ENCODE results near the gene SEMA6C. TPM values are rescaled to one million over a fixed set of nuclear protein-coding genes. Genes with fewer than 3 reads are reported as not detected.

The SEMA6C gene
- total RNA-seq, 1 experiment from 2014 or later = 8.2 TPM

DNA sequence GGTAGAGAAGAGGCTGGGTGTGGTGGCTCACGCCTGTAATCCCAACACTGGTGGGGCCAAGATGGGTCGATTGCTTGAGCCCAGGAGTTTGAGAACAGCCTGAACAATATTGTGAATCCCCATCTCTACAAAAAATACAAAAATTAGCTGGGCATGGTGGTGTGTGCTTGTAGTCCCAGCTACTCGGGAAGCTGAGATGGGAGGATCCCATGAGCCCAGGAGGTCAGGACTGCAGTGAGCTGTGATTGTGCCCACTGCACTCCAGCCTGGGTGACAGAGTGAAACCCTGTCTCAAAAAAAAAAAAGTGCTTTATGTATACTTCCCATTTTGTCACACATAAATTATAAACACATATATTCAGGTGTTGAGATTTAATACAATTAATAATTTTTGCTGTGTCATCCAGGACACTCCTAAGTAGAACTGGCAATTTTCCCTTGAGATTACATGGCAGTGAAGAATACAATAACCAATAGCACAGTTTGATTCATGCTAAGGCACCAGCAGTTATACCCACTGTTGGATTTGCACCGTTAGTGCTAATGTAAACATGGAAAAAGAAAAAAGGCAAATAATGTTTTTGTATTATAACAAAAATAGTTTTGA is 60.4 kb downstream of the SEMA6C start:
- H3K9me3 ChIP-seq (ENCODE audit: control insufficient read depth in 1 of 2, insufficient read depth in 1 of 2, low read depth in 1 of 2, low read length in 2 of 2) = no peaks in the 10 kb centered on the region
- H3K4me1 ChIP-seq (ENCODE audit: control insufficient read depth in 1 of 2, insufficient read depth in 2 of 2, low read length in 2 of 2) = no peaks in the 10 kb centered on the region
- no peaks in the 10 kb centered on the region for H4K20me1 ChIP-seq (ENCODE audit: insufficient read depth)
- H3K4me2 ChIP-seq (ENCODE audit: low read length) = no peak overlapping the region
- intact Hi-C loops (cut with micrococcal nuclease) = no loop called here
- no peak for TF ChIP-seq CEBPB (IDR thresholded peaks at IDR 0.05; ENCODE audit: low read depth)
- TF ChIP-seq, protein P1, sequence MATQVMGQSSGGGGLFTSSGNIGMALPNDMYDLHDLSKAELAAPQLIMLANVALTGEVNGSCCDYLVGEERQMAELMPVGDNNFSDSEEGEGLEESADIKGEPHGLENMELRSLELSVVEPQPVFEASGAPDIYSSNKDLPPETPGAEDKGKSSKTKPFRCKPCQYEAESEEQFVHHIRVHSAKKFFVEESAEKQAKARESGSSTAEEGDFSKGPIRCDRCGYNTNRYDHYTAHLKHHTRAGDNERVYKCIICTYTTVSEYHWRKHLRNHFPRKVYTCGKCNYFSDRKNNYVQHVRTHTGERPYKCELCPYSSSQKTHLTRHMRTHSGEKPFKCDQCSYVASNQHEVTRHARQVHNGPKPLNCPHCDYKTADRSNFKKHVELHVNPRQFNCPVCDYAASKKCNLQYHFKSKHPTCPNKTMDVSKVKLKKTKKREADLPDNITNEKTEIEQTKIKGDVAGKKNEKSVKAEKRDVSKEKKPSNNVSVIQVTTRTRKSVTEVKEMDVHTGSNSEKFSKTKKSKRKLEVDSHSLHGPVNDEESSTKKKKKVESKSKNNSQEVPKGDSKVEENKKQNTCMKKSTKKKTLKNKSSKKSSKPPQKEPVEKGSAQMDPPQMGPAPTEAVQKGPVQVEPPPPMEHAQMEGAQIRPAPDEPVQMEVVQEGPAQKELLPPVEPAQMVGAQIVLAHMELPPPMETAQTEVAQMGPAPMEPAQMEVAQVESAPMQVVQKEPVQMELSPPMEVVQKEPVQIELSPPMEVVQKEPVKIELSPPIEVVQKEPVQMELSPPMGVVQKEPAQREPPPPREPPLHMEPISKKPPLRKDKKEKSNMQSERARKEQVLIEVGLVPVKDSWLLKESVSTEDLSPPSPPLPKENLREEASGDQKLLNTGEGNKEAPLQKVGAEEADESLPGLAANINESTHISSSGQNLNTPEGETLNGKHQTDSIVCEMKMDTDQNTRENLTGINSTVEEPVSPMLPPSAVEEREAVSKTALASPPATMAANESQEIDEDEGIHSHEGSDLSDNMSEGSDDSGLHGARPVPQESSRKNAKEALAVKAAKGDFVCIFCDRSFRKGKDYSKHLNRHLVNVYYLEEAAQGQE (IDR thresholded peaks at IDR 0.05; ENCODE audit: low read depth) = no peak
- TF ChIP-seq, protein P2, sequence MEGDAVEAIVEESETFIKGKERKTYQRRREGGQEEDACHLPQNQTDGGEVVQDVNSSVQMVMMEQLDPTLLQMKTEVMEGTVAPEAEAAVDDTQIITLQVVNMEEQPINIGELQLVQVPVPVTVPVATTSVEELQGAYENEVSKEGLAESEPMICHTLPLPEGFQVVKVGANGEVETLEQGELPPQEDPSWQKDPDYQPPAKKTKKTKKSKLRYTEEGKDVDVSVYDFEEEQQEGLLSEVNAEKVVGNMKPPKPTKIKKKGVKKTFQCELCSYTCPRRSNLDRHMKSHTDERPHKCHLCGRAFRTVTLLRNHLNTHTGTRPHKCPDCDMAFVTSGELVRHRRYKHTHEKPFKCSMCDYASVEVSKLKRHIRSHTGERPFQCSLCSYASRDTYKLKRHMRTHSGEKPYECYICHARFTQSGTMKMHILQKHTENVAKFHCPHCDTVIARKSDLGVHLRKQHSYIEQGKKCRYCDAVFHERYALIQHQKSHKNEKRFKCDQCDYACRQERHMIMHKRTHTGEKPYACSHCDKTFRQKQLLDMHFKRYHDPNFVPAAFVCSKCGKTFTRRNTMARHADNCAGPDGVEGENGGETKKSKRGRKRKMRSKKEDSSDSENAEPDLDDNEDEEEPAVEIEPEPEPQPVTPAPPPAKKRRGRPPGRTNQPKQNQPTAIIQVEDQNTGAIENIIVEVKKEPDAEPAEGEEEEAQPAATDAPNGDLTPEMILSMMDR (IDR thresholded peaks at IDR 0.05 in 2 of 3, conservative IDR thresholded peaks at IDR 0.05 in 1 of 3; ENCODE audit: borderline replicate concordance in 1 of 3, insufficient read depth in 1 of 3, low read depth in 2 of 3, low read length in 2 of 3) = no peak
- TF ChIP-seq, protein P3, sequence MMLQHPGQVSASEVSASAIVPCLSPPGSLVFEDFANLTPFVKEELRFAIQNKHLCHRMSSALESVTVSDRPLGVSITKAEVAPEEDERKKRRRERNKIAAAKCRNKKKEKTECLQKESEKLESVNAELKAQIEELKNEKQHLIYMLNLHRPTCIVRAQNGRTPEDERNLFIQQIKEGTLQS (IDR thresholded peaks at IDR 0.05) = no peak
- TF ChIP-seq POLR2AphosphoS5 (IDR thresholded peaks at IDR 0.05; ENCODE audit: low read depth, low read length) = no peak
- no peak for TF ChIP-seq ELF1 (IDR thresholded peaks at IDR 0.05; ENCODE audit: borderline replicate concordance, low read depth)
- no peak for TF ChIP-seq YY1 (IDR thresholded peaks at IDR 0.05; ENCODE audit: extremely low read depth, insufficient replicate concordance, low read depth, low read length)
- TF ChIP-seq JUND (IDR thresholded peaks at IDR 0.05) = no peak
- ChIA-PET CTCF (interaction anchor here (2.0 kb wide), 1 partner anchor 13 kb away, joined by 11 read pairs; no protein-coding TSS in a partner anchor), POLR2A (interaction anchor here (1.7 kb wide), 1 partner anchor 14 kb away, joined by 3 read pairs; no protein-coding TSS in a partner anchor), RAD21 (ENCODE audit: low non-redundant PET in 1 of 2, low total read pairs in 2 of 2, uncharacterized antibody in 2 of 2, unreplicated experiment in 2 of 2) (no interaction called here)
- no peak overlapping the region for H3K9ac ChIP-seq (ENCODE audit: low read length)
- BruUV-seq (replicated peaks) = no TSS peak
- H3K36me3 ChIP-seq (ENCODE audit: control insufficient read depth in 1 of 2, insufficient read depth in 2 of 2, low read length in 2 of 2) = no peaks in the 10 kb centered on the region
- no peaks in the 10 kb centered on the region for H3K9me2 ChIP-seq (ENCODE audit: insufficient read depth)
- ATAC-seq (no peak), DNase-seq (ENCODE audit: low read depth, low spot score) (no peak)
- H3K27ac ChIP-seq (ENCODE audit: low read depth, low read length) = no peak overlapping the region
- no peaks in the 10 kb centered on the region for H3K27me3 ChIP-seq (ENCODE audit: insufficient read depth, low read length)
- H3K4me3 ChIP-seq (replicated peaks in 1 of 2; ENCODE audit: low read depth in 1 of 2, low read length in 2 of 2) = no peak overlapping the region
- no peak overlapping the region for H2AFZ ChIP-seq (ENCODE audit: low read depth, low read length, poor library complexity, severe bottlenecking)
- no peaks in the 10 kb centered on the region for H3K79me2 ChIP-seq (ENCODE audit: insufficient read depth, low read length)

Other genes with a start within 250 kb of the SEMA6C start
- gene SETDB1, start 220.3 kb downstream of the SEMA6C start, total RNA-seq (2021; ENCODE audit: unreplicated experiment) = 54.3 TPM
- gene CERS2, start 171.8 kb downstream of the SEMA6C start, total RNA-seq (2021; ENCODE audit: unreplicated experiment) = 218 TPM
- gene ANXA9, start 164.3 kb downstream of the SEMA6C start, total RNA-seq (2021; ENCODE audit: unreplicated experiment) = 2.7 TPM
- gene MINDY1, start 139.7 kb downstream of the SEMA6C start, total RNA-seq (2021; ENCODE audit: unreplicated experiment) = 1.2 TPM
- gene PRUNE1, start 138.2 kb downstream of the SEMA6C start, total RNA-seq (2021; ENCODE audit: unreplicated experiment) = 20.2 TPM
- gene BNIPL, start 110.0 kb downstream of the SEMA6C start, total RNA-seq (2021; ENCODE audit: unreplicated experiment) = 0.86 TPM
- gene C1orf56, start 98.9 kb downstream of the SEMA6C start, total RNA-seq (2021; ENCODE audit: unreplicated experiment) = not detected
- gene CDC42SE1, start 87.0 kb downstream of the SEMA6C start, total RNA-seq (2021; ENCODE audit: unreplicated experiment) = 50.5 TPM
- gene MLLT11, start 86.2 kb downstream of the SEMA6C start, total RNA-seq (2021; ENCODE audit: unreplicated experiment) = 0.17 TPM
- 7.7 TPM for gene GABPB2, start 75.9 kb downstream of the SEMA6C start, total RNA-seq (2021; ENCODE audit: unreplicated experiment)
- gene TNFAIP8L2, start 10.0 kb upstream of the SEMA6C start, total RNA-seq (2021; ENCODE audit: unreplicated experiment) = not detected
- 5.0 TPM for gene LYSMD1, start 19.3 kb upstream of the SEMA6C start, total RNA-seq (2021; ENCODE audit: unreplicated experiment)
- 34.1 TPM for gene SCNM1, start 19.5 kb upstream of the SEMA6C start, total RNA-seq (2021; ENCODE audit: unreplicated experiment)
- 1.8 TPM for gene TMOD4, start 29.4 kb upstream of the SEMA6C start, total RNA-seq (2021; ENCODE audit: unreplicated experiment)
- gene VPS72, start 43.6 kb upstream of the SEMA6C start, total RNA-seq (2021; ENCODE audit: unreplicated experiment) = 68.9 TPM
- gene PIP5K1A, start 51.9 kb upstream of the SEMA6C start, total RNA-seq (2021; ENCODE audit: unreplicated experiment) = 75.4 TPM
- gene PSMD4, start 108.1 kb upstream of the SEMA6C start, total RNA-seq (2021; ENCODE audit: unreplicated experiment) = 225 TPM
- 34.3 TPM for gene ZNF687, start 135.7 kb upstream of the SEMA6C start, total RNA-seq (2021; ENCODE audit: unreplicated experiment)
- gene PI4KB, start 180.8 kb upstream of the SEMA6C start, total RNA-seq (2021; ENCODE audit: unreplicated experiment) = 45.1 TPM
- gene RFX5, start 200.6 kb upstream of the SEMA6C start, total RNA-seq (2021; ENCODE audit: unreplicated experiment) = 52.7 TPM
- 0.42 TPM for gene SELENBP1, start 226.1 kb upstream of the SEMA6C start, total RNA-seq (2021; ENCODE audit: unreplicated experiment)

Data from HCT116 (cell line).